ENCODE data around the gene TMEM198.

TMEM198 gene

DNA sequence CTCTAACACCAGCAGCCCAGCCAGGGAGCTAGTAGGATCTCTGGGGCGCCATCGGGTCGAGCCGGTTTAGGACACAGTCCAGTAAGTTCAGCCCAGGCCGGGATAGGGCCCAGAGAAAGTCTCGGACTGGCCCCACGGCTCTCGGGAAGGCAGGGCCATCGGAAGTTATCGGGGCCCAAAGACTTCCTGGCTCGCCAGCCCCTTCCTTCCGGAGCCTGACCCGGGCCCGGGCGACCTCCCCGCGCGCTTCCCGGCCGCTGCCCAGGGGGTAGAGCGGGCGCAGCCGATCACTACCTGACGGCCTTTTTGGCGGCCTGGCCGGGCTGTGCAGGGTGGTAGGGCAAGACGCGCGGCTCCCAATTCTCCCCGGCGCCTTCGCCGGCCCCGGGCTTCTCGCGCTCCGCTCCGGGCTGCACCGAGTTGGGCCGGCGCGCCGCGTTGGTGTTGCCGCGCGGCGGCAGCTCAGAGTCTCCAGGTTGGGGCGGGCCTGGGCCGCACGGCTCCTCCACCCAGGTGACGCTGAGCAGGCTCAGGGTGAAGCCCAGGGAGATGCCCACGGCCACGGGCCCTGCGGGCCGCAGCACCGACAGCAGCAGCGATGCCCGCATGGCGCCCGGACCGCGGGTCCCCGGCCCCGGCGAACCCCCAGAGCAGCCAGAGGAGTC lies 765 bp upstream of the TMEM198 start:
- DNase-seq (ENCODE audit: low read depth in 1 of 2, low spot score in 1 of 2) = no peak

DNA sequence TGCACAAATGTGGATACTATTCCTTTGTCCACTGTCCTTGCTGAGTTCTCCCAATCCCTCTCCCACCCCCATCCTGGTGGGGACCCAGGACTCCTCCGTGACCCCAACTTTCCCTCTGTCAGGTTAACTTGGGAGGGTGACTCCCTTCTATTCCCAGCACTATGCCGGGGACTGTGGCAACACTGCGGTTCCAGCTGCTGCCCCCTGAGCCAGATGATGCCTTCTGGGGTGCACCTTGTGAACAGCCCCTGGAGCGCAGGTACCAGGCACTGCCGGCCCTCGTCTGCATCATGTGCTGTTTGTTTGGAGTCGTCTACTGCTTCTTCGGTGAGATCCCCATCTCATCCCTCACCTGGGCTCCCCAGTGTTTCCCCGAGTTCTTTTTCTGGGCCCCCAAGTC lies 739 bp downstream of the TMEM198 start:
- DNase-seq (ENCODE audit: low read depth in 1 of 2, low spot score in 1 of 2) = no peak

DNA sequence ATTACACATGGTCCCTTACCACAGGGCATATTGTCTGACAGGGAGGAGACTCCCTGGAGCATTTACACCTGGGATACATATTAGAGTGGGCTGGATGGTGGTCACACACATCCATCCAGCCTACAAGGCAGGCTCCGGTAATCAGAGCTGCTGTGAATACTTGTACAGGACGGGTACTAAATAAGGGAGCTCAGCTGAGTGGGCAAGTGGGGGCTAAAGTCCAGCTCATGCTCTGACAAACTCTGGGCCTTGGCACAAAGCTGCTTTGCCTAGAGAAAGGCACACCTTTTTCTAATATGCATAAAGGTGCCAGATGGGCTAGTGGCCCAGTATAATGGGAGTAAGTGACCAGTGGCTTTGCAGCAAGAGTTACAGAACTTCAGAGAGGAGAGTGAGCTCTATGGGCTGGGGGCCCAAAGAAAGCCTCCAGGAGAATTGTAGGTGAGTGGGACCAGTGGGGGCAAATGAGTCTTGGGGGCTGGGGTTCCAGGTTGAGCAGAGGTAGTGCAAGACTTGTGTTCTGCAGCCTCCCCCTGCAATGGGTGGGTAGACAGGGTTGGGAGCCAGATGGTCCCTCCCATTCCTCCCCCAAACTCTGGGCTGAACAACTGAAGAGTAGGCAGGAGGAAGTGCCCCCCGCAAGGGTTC lies 1.6 kb downstream of the TMEM198 start:
- DNase-seq (ENCODE audit: low read depth in 1 of 2, low spot score in 1 of 2) = no peak

DNA sequence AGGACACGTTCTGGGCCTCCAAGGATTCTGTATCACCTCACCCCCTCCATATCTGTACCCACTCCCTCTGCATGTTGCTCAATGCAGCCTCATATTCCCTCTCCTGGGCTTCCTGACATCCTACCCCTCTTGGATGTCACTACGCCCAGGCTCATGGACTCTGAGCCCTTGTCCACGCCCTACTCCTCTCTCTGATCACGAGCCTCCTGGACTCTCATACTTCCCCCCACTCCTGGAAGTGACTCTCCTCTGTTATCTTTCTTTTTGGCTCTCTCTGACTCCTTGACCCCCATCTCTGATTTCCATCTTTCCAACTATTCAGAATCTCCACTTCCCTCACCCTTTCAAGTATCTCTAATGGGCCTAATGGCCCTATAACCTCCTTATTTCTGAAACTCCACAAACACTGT lies 2.1 kb downstream of the TMEM198 start:
- DNase-seq (ENCODE audit: low read depth in 1 of 2, low spot score in 1 of 2) = no peak

DNA sequence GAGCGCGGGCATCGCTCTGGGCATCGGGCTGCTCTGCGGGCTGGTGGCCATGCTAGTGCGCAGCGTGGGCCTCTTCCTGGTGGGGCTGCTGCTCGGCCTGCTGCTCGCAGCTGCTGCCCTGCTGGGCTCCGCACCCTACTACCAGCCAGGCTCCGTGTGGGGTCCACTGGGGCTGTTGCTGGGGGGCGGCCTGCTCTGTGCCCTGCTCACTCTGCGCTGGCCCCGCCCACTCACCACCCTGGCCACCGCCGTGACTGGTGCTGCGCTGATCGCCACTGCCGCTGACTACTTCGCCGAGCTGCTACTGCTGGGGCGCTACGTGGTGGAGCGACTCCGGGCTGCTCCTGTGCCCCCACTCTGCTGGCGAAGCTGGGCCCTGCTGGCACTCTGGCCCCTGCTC lies 3.8 kb downstream of the TMEM198 start:
- DNase-seq (ENCODE audit: low read depth in 1 of 2, low spot score in 1 of 2) = no peak

DNA sequence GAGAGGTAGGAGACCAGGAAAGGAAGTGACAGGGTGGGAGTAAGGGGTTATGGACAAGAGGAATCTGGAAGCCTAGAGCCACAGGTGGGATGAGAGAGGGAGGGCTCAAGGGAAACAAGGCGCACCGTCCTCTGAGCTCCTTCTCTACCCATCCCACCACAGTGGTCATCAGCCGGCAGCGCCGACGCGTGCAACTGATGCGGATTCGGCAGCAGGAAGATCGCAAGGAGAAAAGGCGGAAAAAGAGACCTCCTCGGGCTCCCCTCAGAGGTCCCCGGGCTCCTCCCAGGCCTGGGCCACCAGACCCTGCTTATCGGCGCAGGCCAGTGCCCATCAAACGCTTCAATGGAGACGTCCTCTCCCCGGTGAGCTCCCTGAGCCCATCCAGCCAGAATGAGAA lies 5.2 kb downstream of the TMEM198 start:
- DNase-seq (ENCODE audit: low read depth in 1 of 2, low spot score in 1 of 2) = no peak

DNA sequence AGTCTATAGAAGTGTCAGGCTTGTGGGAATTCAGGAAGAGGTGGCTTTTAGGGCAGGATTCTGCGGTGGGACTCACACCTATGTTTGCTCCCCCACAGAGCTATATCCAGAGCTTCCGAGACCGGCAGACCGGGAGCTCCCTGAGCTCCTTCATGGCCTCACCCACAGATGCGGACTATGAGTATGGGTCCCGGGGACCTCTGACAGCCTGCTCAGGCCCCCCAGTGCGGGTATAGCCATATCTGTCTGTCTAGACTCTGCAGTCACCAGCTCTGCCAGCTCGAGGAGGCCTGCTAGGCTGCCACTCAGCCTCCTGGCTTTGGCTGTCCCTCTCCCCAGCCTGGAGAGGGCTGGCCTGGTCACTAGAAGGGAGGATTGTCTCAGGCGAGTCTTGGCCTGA lies 5.8 kb downstream of the TMEM198 start:
- no peak for DNase-seq (ENCODE audit: low read depth in 1 of 2, low spot score in 1 of 2)

DNA sequence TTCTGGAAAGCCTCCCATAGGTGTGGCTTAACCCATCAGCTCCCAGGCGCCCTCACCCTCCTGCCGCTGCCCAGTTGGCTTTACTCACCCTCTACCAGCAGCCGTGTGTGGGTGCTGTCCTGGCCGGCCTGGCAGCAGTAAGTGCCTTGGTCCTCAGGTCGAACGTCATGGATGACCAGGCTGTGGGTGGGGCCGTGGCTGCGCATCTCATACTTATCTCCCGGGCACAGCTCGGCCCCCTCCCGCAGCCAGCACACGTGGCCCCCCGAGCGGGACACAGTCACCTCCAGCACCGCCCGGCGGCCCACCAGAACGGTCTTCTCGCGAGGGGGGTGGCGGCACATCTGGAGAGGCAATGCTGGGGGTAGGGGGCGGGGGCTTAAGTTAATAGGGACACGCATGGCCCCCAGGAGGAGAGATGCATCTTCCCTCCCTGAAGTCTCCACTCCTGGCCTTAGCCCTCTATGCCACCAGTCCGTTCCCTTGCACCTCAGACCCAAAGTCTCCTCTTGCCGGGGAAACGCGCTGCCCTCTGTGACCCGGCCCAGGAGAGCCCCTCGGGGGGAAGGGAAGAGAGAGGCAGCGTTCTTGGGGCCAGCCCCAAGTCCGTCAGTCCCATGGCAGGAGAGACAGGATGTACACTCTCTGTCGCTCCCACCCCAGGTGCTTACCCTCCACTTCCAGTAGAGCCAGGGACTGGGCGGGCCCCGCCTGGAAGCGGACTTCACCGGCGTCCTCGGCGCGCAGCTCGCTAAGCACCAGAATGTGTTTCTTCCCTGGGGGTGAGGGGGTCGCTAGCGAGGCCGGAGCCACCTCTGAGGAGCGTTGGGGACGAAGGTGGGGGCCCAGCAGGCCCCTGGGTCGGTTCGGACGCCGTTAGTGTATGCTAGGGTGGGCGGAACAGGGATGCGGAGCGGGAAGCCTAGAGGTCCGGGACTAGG lies 7.9 kb downstream of the TMEM198 start:
- DNase-seq (ENCODE audit: low read depth in 1 of 2, low spot score in 1 of 2) = no peak

DNA sequence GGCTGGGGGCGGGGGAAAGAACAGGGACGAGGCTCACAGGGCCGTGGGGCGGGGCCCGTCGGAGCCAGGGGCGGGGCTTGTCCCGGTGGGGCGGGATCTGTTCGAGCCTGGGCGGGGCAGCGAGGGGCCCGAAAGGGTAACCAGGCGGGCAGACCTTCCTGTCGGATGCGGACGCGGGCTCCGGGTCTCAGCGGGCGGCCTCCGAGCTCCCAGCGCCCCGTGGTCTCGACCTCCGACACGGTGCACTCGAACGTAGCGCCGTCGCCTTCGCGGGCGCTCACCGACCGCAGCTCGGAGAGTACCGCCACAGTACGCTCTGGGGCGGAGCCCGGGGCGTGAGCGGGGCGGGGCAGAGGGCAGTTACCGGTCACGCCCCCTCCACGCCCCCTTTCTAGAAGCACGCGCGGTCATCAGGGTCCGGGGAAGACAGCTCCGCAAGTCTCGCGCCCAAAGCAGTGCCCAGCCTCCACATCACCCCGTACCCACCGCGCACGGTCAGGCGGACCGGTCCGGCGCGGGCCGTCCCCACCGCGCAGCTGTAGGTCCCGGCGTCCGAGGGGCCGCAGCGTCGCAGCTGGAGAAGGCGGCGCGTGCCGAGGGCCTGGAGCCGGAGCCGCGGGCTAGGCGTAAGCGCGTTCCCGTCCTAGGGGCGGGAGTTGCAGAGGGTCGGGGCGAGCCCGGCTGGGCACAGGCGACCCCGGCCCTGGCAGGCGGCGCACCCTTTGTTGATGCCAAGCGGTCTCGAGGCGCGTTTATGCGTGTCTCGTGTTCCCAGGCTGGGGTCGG lies 8.7 kb downstream of the TMEM198 start:
- peak; percentile 60 to 70 for DNase-seq (ENCODE audit: low read depth in 1 of 2, low spot score in 1 of 2)

DNA sequence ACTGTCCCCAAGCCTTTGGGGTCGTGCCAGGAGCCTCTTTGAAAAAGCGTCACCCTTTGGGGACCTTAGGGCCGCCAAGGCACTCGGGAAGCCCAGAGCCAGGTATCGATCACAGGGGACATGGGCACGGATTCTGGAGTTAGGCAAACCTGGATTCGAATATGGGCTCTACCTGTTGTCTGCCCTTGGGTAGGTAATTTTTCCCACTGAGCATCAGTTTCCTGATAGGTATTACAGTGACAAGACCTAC lies 9.3 kb downstream of the TMEM198 start:
- DNase-seq (ENCODE audit: low read depth in 1 of 2, low spot score in 1 of 2) = no peak

DNA sequence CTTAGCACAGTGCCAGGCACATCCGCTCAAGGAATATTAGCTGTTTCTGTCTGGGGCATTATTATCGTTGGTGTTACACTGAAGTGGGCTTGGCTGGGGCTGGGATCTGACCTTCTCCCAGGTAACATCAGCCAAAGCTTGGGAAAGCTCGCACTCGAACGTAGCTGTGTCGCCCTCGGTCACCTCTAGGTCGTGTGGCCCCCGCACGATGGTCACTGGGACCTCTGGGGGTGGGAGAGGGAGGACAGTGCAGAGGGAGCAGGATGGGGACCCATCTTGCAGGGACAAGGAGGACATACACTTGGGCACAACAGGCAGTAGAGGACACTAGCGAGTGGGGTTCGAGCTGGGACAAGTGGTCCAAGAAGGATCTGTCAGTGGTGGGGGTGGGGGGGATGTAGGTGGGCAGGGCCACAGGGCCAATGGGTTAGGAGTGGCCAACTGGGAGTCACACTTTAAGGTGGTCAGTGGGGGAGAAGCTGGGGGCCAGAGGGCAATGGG lies 9.7 kb downstream of the TMEM198 start:
- DNase-seq (ENCODE audit: low read depth in 1 of 2, low spot score in 1 of 2) = no peak

DNA sequence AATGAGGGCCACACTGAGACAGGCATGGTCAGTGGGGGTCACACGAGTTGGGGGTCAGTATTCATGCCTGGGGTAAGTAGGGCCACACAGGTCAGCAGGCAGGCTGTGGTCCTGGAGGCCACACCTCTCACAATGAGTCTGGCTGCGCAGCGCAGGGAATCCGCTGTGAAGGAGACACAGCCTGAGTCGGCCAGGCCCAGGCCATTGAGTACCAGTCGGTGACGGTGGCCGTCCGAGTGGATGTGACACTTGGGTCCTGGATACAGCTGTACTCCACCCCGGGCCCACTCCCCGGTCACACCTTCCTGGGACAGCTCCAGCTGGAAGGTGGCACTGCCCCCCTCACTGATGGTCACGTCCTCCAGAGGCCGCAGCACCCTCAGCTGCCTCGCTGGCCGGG lies 10.5 kb downstream of the TMEM198 start:
- no peak for DNase-seq (ENCODE audit: low read depth in 1 of 2, low spot score in 1 of 2)

DNA sequence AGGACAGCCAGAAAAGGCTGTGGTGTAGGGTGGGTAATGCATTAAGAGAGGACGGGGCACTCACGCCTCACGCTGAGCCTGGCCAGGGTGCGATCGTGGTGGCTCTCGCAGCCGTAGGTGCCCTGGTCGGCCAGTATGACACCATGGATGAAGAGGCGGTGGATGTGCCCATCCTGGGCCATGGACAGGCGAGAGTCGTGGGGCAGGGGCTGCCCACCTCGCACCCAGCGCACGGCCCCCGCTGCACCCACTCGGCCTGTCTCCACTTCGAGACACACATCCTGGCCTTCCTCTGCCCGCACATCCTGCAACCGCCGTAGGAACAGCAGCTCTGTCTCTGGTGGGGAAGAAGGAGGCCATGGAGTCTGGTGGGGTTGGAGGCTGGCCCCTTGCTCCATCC lies 12.1 kb downstream of the TMEM198 start:
- no peak for DNase-seq (ENCODE audit: low read depth in 1 of 2, low spot score in 1 of 2)

DNA sequence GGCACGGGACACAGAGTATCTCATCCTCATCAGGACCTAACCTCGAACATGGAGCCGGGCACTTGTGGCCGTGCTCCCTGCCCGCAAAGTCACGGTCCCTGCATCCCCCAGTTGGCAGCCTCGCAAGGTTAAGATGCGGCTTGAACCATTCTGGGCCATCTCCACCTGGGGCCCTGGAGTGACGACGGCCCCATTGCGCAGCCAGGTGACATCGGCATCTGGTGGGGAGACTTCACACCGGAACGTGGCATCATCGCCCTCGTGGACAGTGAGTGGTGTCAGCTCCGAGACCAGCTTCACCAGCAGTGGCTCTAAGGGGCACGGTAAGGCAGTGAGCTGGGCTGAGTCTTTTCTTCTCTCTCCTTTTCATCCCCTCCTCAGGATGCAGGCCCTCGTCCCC lies 12.6 kb downstream of the TMEM198 start:
- no peak for DNase-seq (ENCODE audit: low read depth in 1 of 2, low spot score in 1 of 2)

DNA sequence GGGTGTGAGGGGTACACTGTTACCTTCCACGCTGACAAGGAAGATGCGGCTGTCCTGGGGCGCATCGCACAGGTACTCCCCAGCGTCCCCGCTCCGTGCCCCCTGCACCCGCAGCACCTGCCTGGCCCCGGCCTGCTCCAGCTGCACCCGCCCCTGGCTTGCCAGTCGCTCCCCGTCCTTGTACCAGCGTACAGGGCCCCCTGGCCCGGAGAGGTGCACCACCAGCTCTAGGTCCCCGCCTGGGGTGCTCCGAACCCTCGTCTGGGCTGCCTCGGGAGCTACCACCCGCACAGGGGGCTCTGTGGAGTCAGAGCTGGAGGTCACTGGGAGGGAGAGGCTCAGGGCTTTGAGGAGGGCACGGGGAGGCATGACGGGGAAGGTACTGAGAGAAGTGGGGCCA lies 13.5 kb downstream of the TMEM198 start:
- DNase-seq (ENCODE audit: low read depth in 1 of 2, low spot score in 1 of 2) = no peak

DNA sequence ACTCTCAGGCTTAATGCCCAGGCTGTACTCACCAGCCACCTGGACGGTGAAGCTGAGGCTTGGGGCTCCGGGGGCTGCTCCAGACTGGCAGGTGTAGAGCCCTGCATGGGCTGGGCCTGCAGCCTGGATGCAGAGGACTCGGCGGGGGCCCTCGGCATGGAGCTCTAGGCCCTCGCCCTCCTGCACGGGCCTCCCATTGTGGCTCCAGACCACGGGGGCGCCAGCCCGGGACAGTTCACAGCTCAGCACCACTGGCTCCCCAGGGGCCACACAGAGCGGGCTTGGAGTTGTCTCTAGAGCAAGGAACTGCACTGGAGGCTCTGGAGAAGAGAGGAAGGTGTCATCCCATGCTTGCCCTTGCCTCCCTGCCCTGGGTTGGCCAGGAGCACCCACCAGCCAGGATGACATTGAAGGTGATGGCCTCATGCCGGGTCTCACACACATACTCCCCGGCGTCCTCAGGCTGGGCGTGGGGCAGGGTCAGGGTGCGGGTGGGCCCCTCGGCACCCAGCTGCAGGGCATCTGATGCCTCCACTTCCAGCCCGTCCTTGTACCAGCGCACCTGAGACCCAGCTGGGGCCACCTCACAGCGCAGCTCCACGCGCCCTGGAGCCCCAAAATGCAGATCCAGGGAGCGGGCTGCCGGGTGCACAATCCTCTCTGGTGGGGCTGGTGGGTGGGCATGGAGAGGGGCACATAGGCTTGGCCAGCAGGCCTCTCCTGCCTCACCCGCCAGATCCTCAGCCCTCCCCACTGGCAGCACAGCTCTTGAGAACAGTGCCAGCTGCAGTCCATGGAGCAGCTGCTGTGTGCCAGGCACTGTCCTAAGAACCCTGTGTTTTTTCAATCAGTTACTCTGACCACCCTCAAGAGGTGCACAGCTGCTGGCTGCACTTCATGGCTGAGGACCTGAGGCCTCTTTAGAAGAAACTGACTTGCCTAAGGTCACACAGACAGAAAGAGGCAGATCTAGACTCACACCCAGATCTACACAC lies 14.3 kb downstream of the TMEM198 start:
- no peak for DNase-seq (ENCODE audit: low read depth in 1 of 2, low spot score in 1 of 2)

DNA sequence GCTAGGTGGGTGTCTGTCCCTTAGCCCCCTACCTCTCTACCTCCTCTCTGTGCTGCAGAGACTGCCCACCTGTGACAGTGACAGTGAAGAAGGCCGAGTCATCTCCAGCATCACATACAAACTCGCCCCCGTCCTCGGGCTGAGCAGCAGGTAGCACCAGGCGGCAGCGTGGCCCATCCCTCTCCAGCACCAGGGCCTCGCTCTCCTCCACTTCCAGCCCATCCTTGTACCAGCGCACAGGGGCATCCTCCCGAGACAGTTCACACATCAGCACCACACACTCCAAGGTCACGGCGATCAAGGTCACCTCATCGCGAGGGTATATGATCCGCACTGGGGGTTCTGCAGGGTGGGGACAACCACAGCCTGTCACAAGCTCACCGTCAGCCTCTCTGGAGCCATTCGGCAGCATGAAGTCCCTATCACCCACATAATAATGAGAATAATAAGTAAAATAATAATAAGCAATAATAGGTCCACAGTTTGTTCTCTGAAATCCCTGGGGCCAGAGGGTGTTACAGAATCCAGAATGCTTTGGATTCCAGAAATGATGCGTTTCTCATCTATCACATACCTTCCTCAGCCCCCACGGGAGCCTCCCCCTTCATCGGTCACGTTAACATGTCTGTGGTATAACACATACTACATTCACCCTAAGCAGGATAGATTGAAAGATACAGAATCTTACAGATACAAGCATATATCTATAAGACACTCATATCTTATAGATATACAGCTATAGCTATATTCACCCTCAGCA lies 15.5 kb downstream of the TMEM198 start:
- no peak for DNase-seq (ENCODE audit: low read depth in 1 of 2, low spot score in 1 of 2)

DNA sequence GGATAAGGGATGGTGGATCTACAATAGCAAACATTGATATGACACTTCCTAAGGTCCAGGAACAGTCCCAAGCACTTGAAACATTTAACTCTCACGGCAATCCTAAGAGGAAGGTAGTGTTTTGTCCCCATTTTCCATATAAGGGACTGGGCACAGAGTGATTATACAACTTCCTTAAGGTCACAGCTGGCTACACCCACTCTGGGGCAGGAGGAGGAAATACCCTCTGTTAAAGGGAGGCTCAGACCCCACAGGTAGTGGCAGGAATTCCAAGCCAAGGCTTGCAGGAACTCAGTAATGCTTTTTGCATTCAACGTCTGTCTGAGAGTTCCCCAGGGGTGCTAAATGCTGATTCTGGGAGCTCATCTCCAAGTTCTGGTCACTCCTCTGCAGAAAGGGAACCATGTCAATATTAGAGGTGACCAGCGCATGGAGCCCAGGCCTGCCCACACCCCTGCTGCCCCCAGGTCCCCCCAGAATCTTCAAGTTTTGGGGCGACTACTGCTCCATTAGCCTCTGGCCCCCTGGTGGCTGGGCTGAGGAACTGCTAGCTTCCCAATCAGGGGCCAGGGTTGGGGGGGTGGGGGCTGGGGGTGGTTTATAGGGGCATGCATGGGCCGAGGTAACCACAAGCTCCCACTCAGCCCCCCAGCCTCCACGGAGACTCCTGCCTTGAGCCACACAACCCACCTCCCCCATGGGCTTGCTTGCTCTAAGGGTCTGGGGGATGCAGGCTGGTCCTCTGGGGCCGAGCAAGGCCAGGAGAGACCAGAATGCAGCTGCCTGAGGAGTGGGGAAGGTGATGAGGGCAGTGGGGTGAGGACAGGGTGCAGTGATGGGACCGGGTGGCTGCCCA lies 16.4 kb downstream of the TMEM198 start:
- DNase-seq (ENCODE audit: low read depth in 1 of 2, low spot score in 1 of 2) = no peak

DNA sequence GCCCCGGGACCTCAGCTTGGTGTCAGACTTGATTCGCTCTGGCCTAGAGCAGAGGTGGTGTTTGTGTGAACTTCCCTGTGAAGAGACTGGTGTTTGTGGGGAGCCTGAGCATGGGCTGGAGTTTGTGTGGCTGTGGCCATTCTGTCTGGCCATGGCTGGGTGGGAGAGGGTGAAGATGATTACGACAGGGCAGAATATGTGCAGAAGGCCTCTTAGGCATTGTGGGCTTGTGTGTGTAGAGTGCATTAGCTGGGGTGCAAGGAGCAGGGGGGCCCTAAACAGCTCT lies 17.0 kb downstream of the TMEM198 start:
- no peak for DNase-seq (ENCODE audit: low read depth in 1 of 2, low spot score in 1 of 2)
